GM04504 (cell line): ENCODE measurements around the gene NSUN7.
"Not testable (repeated sequence)": the region's sequence is repeated elsewhere in the genome, so short reads cannot be mapped to it uniquely, and the experiment has no call there.

ENCODE experiments used
- DNase-seq: peaks from one replicate; pipeline ENCODE4 v3.0.0-alpha.2; 2012; ENCODE audit warnings: low read depth

NSUN7 gene

GRCh38 chr4:40749717-40750460 lies at the start of gene NSUN7:
Gene NSUN7, plus strand, starts transcription at chr4:40749955. Its CDS starts 739 bp downstream, at chr4:40750694.
- no peak for DNase-seq

- no peak for DNase-seq
These were observed 47.5 kb upstream of the NSUN7 start for GRCh38 chr4:40702137-40702799.

- DNase-seq = no peak
These were observed 47.0 kb upstream of the NSUN7 start for GRCh38 chr4:40702800-40703151.

GRCh38 chr4:40704073-40704472 lies 45.7 kb upstream of the NSUN7 start:
- DNase-seq = no peak

GRCh38 chr4:40710484-40711254 lies 39.1 kb upstream of the NSUN7 start:
- DNase-seq = no peak

GRCh38 chr4:40713001-40713400 lies 36.8 kb upstream of the NSUN7 start:
- DNase-seq = not testable (repeated sequence)

GRCh38 chr4:40713798-40714197 lies 36.0 kb upstream of the NSUN7 start:
- no peak for DNase-seq

GRCh38 chr4:40718586-40718985 lies 31.2 kb upstream of the NSUN7 start:
- DNase-seq = no peak

GRCh38 chr4:40719008-40719623 lies 30.6 kb upstream of the NSUN7 start:
- peak; percentile 32 for DNase-seq

GRCh38 chr4:40720351-40720750 lies 29.4 kb upstream of the NSUN7 start:
- DNase-seq = no peak

- no peak for DNase-seq
These were observed 28.8 kb upstream of the NSUN7 start for GRCh38 chr4:40720916-40721315.

GRCh38 chr4:40721730-40722171 lies 28.0 kb upstream of the NSUN7 start:
- no peak for DNase-seq

GRCh38 chr4:40722576-40723161 lies 27.1 kb upstream of the NSUN7 start:
- DNase-seq = no peak

GRCh38 chr4:40723728-40724127 lies 26.0 kb upstream of the NSUN7 start:
- no peak for DNase-seq

GRCh38 chr4:40728333-40728732 lies 21.4 kb upstream of the NSUN7 start:
- DNase-seq = no peak

GRCh38 chr4:40729555-40729954 lies 20.2 kb upstream of the NSUN7 start:
- DNase-seq = no peak

GRCh38 chr4:40730091-40730679 lies 19.6 kb upstream of the NSUN7 start:
- DNase-seq = no peak

GRCh38 chr4:40731361-40731760 lies 18.4 kb upstream of the NSUN7 start:
- no peak for DNase-seq

- no peak for DNase-seq
These were observed 17.9 kb upstream of the NSUN7 start for GRCh38 chr4:40731792-40732245.

- DNase-seq = no peak
These were observed 16.0 kb upstream of the NSUN7 start for GRCh38 chr4:40733752-40734151.

GRCh38 chr4:40734497-40734896 lies 15.3 kb upstream of the NSUN7 start:
- DNase-seq = no peak

- no peak for DNase-seq
These were observed 12.8 kb upstream of the NSUN7 start for GRCh38 chr4:40736910-40737309.
